HG03108 (cell line): ENCODE results near the gene MALT1.
"Not testable (repeated sequence)": the region's sequence is repeated elsewhere in the genome, so short reads cannot be mapped to it uniquely, and the experiment has no call there.

Source experiments
- ATAC-seq: cut with Tn5 transposase; IDR thresholded peaks from one replicate; pipeline ENCODE4 v1.9.1; 2021; ENCODE audit warnings: moderate library complexity; ENCODE audit not compliant: unreplicated experiment

MALT1 gene

DNA sequence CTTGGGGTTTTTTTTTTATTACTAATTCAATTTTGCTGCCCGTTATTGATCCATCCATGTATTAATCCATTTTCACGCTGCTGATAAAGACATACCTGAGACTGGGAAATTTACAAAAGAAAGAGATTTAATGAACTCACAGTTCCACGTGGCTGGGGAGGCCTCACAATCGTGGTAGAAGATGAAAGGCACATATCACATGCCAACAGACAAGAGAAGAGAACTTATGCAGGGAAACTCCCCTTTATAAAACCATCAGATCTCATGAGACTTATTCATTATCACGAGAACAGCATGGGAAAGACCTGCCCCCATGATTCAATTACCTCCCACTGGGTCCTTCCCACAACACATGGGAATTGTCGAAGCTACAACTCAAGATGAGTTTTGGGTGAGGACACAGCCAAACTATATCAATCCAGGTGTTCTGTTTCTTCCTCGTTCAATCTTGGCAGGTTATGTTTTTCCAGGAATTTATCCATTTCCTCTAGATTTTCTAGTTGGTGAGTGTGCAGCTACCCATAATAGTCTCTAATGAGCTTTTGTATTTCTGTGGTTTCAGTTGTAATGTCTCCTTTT lies 18.0 kb upstream of the MALT1 start:
- ATAC-seq: not testable (repeated sequence)

DNA sequence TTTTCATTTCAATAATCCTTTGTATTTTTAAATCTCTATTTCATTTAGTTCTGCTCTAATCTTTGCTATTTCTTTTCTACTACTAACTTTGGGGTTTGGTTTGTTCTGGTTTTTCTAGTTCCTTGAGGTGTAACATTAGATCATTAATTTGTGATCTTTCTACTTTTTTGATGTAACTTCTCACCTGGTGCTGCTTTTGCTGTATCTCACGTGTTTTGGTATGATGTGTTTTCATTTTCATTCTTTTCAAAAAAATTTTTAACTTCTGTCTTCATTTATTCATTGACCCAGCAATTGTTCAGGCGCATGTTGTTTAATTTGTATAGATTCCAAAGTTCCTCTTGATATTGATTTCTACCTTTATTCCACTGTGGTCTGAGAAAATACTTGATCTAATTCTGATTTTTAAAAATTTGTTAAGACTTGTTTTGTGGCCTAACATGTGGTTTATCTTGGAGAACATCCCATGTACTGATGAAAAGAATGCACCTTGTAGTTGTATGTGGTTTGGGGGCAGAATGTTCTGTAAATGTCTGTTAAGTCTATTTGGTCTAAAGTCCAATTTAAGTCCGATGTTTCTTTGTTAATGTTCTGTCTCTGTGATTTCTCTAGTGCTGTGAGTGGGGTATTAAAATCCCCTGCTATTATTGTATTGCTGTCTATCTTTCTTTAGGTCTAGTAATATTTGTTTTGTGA lies 17.3 kb upstream of the MALT1 start:
- no peak for ATAC-seq

DNA sequence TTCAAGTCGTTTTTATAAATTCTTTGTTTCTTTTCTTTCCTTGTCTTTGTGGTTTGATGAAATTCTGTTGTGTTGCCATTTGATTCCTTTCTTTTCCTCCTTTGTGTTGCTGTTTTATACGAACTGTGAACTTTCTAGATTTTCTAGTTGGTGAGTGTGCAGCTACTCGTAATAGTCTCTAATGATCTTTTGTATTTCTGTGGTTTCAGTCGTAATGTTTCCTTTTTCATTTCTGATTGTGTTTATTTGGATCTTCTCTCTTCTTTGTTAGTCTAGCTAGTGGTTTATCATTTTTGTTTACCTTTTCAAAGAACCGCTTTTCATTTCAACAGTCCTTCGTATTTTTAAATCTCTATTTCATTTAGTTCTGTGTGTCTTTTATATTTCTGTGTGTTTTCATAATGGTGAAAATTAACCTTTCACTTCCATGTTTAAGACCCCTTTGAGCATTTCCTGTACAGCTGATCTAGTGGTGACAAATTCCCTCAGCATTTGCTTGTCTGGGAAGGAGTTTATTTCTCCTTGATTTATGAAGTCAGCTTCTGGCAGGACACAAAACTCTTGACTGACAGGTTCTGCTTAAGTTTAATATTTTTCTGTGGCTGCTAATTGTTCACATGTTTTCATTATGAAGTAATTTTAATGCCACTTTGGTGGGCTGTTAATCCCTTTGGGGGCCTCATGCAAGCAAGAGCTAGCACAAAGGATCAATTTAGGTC lies 16.2 kb upstream of the MALT1 start:
- ATAC-seq: no peak

DNA sequence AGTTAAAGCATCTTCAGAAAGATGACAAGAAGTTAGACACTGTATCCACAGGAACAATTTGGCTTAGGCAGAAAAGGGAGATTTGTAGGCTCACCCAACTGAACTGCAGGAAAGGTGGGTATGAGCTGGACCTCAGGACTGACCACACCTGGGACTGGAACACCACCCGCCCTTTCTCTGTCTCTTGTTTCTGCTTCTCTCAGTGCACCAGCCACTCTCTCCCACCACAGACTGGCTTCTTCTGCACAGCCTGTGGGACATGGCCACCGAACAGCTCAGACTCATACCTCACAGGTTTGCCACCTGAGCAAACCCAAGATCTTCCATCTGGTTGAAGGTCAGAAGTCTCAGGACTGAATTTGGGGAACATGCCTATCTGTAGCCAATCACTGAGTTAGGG lies 14.2 kb upstream of the MALT1 start:
- ATAC-seq: no peak

DNA sequence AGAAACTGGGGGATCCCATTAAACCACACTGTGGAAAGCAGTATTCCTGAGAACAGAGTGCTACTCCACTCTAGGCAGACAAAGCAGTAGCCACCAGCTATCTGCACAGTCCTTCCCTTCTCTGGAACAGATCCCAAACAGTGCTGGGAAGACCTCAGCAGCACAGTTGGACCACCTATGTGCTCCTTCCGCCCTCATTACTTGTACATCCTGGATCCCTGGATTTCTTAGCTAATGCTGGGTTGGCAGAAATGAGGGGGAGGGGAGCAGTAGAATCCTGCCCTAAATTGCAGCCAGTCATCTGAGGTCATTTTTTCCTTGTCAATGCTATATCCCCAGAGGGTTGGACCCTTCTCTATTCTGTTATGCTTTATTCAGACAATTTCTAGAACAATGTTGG lies 13.8 kb upstream of the MALT1 start:
- ATAC-seq: no peak

DNA sequence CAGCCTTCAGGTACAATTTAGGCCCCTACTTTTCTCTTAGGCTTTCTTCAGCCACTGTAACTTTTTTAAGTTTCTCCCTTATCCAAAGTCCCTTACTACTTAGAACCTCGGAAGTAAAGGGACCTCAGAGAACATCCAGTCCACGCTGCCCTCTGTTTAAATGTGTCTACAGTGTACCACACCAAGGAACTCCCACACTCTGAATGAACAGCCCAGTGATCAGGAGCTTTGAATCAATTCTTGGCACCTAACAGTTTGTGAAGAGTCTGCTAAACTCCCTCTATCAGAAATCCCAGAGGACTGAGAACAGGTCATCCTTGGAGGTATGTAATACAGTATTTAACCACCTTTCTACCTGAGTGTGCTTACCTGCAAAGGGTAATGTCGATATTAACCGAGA lies 11.6 kb upstream of the MALT1 start:
- no peak for ATAC-seq

DNA sequence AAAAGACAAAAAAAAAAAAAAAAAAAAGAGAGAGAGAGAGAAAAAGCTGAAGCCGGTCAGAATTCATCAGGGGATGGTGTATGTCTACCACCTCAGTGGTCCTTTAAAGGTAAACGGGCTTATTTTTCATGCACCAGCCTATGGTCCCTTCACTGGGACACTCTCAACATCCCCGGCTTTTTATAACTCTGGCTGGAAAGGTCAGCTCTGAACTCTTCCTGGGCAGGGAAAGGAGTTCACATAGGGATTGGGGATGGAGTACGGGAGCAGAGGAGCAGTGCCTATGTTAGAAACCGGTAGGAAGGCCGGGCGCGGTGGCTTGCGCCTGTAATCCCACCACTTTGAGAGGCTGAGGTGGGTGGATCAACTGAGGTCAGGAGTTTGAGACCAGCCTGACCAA lies 10.3 kb upstream of the MALT1 start:
- no peak for ATAC-seq

DNA sequence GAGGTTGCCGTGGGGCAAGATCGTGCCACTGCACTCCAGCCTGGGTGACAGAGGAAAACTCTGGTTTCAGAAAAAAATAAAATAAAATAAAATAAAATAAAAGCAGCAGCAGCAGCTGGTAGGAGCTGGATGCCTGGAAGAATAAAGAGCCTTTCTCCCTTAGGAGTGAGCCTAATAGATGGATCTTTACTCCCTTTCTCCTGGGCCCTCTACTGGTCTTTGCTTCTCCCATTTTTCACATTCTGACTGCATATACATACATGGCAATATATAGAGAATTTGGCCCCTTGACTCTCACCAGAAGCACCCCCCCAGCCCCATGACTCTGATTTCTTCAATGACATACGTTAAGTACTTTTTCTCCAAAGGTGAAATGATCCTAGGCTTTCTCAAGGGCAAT lies 9.8 kb upstream of the MALT1 start:
- no peak for ATAC-seq

DNA sequence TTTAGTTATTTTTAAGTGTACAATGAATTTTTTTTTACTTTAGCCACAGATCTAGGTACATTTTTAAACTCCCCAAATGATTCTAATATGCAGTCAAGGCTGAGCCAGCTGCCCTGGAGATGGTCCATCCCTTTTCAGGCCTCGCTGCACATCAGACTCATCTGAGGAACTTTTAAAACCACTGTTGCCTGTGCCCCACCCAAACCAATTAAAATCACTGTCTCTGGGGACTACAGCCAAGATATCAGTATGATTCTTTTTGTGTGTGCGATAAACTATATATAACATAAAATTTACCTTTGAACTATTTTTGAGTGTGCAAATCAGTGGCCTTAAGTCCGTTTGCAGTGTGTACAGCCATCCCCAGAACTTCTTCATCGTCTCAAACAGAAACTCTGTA lies 9.1 kb upstream of the MALT1 start:
- ATAC-seq: peak; percentile 22

DNA sequence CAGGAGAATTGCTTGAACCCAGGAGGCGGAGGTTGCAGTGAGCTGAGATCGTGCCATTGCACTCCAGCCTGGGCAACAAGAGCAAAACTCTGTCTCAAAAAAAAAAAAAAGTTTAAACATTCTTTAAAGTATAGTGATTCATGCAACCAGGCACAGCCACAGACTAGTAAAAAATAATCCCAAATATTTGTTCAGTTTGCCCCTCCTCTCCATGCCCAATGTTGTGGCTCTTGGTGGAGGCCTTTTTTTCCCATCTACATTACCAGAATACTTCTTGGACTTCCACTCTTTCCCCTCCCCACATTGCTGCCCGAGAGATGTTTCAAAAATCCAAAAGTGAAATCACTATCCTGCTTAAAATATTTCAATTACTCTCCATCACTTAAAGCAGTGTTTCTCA lies 5.1 kb upstream of the MALT1 start:
- ATAC-seq: no peak

DNA sequence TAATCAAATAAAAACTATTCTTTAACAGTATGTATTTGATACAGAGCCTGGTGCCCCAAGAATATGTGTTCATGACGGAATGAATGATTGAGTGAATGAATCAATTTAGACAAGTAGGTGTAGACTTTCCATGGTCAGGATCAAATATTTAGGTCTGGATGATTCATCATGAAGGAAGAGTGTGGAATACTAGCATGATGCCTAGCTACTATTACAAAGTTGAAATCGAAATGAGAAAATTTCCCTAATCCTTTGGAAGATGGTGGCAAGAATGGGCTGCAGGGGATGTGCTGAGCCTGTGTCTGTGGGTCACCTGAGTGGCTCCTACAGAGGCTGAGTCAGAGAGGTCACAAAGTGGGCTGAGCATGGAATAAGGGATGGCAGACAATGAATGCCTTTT lies 3.1 kb upstream of the MALT1 start:
- no peak for ATAC-seq

DNA sequence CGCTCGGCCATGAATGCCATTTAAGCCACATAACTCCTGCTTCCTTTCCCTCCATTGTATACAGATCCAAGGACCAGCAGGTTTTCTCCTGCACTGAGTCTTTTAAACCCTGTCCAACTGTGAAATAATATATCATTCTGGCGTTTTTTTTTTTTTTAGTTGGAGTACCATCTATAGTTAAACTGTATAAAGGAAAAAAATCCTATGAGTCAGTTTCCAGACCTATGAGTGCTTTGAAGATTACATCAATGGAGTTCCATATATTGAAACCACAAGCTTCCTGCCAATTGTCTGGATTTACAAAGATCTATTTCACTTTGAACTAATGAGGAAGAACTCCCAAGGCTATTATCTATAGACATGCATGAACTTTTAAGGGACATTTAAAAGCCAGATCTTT lies 2.4 kb upstream of the MALT1 start:
- no peak for ATAC-seq

DNA sequence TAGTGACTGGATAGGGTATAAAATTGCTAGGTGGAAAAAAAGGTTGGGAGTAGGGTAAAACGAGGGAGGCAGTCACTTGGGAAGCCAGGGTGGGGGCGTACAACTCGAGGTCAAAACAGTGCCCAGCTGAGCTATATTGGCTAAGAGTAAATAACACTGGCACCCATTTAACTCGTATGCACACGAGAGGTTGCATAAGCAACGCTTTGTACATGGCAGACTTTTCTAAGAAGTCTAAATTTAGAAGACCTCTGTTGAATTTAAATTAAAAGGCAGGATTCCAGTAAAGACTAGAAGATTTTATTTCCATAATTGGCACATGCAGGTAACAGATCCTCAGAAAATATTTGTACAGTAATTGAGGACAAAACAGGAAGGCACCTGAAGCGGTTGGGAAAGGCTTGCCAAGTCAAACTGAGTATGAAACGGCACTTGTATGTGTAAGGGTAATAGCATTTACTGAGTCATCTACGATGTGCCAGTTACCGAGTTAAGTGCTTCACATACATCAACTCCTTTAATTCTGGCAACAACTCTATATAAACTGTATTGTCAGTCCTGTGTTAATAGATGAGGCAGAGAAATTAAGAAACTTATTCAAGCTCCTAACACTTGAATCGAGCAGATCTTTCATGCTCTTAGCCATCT lies 1.4 kb upstream of the MALT1 start:
- no peak for ATAC-seq

DNA sequence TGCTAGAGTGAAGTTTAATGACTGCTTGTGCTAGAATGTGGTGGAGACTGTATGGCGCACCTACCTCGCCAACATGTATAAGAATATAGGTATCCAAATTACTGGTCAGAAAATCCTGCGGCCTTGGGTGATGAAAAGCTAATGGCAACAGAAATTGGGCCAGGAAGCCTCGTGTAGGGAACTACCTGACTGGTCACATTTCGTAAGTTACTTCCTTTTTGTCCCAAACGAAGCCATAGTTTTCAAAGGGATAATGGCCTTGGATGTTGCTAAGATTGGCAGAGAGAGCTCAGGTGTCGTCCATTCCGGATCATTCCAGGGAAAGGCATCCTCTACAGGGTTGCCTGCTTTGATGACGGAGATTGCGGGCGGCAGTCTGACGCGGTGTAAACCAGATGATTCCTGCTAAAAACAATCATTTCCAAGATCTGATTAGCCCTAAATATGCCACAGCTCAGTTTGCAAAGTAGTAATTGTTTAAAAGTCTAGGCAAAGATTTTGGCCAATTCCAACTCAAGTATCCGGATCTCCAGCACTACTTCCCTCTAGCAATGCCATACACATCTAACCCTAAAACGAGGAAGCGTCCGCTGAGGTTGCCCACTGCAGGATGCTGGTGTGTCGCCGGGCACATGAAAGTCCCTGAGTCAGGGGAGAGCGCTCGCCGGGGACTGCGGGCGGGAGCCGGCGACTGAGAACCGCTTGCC lies 708 bp upstream of the MALT1 start:
- no peak for ATAC-seq

DNA sequence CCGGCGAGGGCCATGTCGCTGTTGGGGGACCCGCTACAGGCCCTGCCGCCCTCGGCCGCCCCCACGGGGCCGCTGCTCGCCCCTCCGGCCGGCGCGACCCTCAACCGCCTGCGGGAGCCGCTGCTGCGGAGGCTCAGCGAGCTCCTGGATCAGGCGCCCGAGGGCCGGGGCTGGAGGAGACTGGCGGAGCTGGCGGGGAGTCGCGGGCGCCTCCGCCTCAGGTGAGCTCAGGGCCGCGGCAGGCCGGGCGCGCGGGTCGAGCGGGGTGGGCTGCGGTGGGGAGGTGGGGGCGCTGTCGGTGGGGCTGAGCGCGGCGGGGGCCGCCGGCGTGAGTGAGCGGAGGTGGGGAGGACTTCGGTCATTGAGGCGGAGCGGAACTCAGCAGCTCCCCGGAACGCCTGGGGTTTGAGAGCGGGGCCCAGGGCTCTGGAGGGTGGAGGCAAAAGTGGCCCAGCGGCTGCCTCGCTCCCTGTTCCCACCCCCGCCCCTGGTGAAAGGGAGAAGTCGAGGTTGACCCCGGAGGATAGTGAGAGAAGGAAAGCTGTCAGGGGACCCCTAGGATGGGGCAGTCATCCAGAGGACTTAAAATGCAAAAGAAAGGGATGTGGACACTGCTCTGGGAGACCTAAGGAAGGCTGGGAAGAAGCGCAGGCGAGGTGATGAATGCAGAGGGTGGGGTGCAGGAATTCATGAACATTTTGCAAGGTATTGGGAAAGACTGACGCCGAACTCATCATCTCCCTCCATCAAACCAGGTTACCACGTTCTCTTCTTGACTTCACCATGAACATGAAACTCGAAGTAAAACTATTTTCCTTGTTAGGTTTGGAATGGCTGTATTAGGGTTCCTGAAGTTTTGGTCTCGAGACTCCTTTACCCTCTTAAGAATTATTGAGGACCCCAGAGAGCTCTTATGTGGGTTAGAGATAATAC lies 633 bp downstream of the MALT1 start:
- ATAC-seq: no peak

DNA sequence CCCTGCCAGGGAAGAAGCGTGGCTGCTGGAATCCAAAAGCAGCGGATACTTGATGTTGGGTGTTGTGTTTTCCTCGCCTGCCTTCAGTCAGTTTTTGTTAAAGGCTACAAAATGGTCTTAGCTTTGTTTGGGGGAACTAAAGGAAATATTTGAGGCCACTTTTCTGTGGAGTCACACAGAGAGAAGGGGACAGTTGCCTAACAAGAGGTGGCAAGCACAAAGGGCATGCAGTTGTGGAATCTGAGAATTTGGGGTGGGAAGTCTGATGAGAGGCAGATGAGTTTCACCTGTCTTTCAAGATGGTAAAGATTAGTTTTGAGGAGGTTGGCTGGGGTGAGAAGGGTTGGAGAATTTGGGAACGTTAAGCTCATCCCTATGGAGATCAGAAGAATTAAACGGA lies 2.9 kb downstream of the MALT1 start:
- no peak for ATAC-seq

DNA sequence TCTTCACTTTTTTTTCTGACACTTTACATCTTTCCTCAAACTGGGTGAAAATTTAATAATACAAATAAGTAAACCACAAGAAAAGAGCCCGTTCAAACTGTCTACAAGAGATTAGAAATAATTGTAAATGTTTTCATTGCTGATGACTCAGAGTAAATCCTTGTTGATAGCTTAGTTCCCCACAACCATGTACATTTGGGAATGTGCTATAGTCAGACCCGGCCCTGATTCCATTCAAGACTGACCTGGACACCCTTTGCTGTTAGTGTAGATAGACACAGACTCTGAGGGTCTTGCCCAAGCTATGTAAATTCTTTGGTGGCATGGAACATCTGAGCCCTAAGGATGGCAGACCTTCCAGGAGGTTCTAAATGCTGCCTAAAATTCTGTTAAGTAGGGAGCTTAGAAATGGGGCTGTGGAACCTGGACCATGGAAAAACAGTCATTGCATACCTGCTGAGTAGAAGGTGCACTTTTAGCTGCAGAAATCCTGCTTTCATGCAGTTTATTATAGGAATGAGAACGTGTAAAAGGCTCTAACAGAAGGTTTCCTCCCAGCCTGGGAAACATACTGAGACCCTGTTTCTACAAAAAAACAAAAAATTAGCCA lies 3.7 kb downstream of the MALT1 start:
- no peak for ATAC-seq

DNA sequence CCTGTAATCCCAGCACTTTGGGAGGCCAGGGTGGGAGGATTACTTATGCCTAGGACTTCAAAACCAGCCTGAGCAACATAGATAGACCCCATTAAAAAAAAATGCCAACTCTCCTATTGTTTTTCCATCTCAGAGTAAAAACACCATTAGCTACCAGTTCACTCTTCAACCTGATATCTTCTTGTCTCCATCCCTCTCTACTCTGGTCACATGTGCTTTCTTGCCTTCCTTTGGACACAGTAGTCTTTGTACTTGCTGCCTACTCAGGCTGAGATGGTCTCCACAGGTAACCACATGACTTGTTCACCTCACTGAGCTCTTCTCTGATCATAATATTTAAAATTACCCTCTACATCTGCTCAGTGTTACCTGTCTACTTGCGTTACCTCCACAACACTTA lies 5.0 kb downstream of the MALT1 start:
- no peak for ATAC-seq

DNA sequence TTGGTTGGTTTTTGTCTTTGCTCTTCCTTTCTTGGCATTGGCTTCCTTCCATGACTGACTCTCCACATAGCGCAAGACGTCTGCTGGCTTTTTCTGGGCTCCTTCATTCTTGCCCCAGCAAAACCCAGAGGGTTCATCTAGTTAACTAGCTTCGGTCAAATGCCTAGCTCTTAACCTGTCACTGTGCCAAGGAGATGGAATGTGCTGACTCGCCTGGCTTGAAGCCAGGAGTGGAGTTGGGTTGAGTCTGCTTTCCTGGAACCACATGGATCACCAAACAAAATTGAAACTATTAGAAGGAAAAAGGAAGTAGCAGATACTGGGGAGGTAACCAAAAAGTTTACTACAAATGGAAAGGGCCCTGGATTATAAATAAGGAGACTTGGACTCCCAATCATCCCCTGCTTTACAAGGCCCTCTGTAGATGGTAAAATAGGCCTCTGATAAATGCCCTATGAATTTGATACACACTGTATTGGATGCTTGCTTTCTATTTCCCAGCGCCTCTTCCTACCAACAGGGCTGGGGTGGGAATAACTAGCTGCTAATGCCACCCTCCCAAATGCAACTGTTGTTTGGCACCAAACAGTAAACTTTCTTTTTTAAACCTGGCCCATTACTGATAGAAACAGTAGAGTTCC lies 11.3 kb downstream of the MALT1 start:
- no peak for ATAC-seq
